Neural cell (in vitro differentiated cells): ENCODE data around the gene CHRNB4. TPM values are rescaled to one million over a fixed set of nuclear protein-coding genes. Genes with fewer than 3 reads are reported as not detected.

Experiments
- H2AFZ ChIP-seq: fragments of 200-600, 300-800 bp; sonication (generic), shearing (Covaris generic); 2 replicates; pipeline ENCODE4 v1.6.0; 2014; ENCODE audit warnings: low read depth, mild to moderate bottlenecking, antibody characterized with exemption, low read length, moderate library complexity
- H3F3A ChIP-seq: fragments of 200-600 bp; shearing (Covaris generic); 2 replicates; pipeline ENCODE4 v1.6.1; 2016; ENCODE audit warnings: mild to moderate bottlenecking, moderate library complexity, mixed read lengths, antibody characterized with exemption, low read length; ENCODE audit not compliant: insufficient read depth, poor library complexity, severe bottlenecking
- H3K27ac ChIP-seq: fragments of 200-600, 300-800 bp; sonication (generic), shearing (Covaris generic); 2 replicates; pipeline ENCODE4 v1.5.1; 2014; ENCODE audit warnings: mild to moderate bottlenecking, low read length, moderate library complexity
- H3K27me3 ChIP-seq: fragments of 300-800, 200-600 bp; sonication (generic), shearing (Covaris generic); 2 replicates; pipeline ENCODE4 v1.6.0; 2014; ENCODE audit warnings: mild to moderate bottlenecking, low read depth, low read length, moderate library complexity; ENCODE audit not compliant: insufficient read depth
- H3K36me3 ChIP-seq: fragments of 300-800, 200-600 bp; sonication (generic), shearing (Covaris generic); 2 replicates; pipeline ENCODE4 v1.5.1; 2014; ENCODE audit warnings: mild to moderate bottlenecking, antibody characterized with exemption, low read length, moderate library complexity; ENCODE audit not compliant: insufficient read depth
- H3K4me2 ChIP-seq: fragments of 300-800, 200-600 bp; sonication (generic), shearing (Covaris generic); 2 replicates; pipeline ENCODE4 v1.6.0; 2014; ENCODE audit warnings: mild to moderate bottlenecking, low read length
- H3K4me3 ChIP-seq: fragments of 300-800, 200-600 bp; sonication (generic), shearing (Covaris generic); 2 replicates; pipeline ENCODE4 v1.5.1; 2014; ENCODE audit warnings: mild to moderate bottlenecking, low read length, moderate library complexity
- H3K79me2 ChIP-seq: fragments of 200-600 bp; shearing (Covaris generic); replicated peaks from 2 replicates; pipeline ENCODE4 v1.6.0; 2014; ENCODE audit warnings: mild to moderate bottlenecking, low read length, moderate library complexity; ENCODE audit not compliant: insufficient read depth
- H3K9ac ChIP-seq: fragments of 300-800, 200-600 bp; sonication (generic), shearing (Covaris generic); 2 replicates; pipeline ENCODE4 v1.6.1; 2016; ENCODE audit warnings: mild to moderate bottlenecking, low read length, mixed read lengths
- H3K9me2 ChIP-seq: fragments of 200-600 bp; shearing (Covaris generic); 2 replicates; pipeline ENCODE4 v1.6.1; 2016; ENCODE audit warnings: mild to moderate bottlenecking, low read length, mixed read lengths; ENCODE audit not compliant: insufficient read depth
- H3K9me3 ChIP-seq: fragments of 200-600, 300-800 bp; sonication (generic), shearing (Covaris generic); 2 replicates; pipeline ENCODE4 v1.6.1; 2016; ENCODE audit warnings: mild to moderate bottlenecking, mixed run types, low read length, moderate library complexity, mixed read lengths
- H4K20me1 ChIP-seq: fragments of 200-600 bp; shearing (Covaris generic); 2 replicates; pipeline ENCODE4 v1.6.1; 2016; ENCODE audit warnings: mild to moderate bottlenecking, mixed run types; ENCODE audit not compliant: insufficient read depth
- EP300 ChIP-seq: fragments of 450-650 bp; conservative IDR thresholded peaks from 2 replicates; pipeline ENCODE4 v1.6.1; 2014; ENCODE audit warnings: antibody characterized with exemption, mild to moderate bottlenecking, moderate library complexity; ENCODE audit not compliant: poor library complexity, severe bottlenecking
- EZH2 ChIP-seq: fragments of 200-600, 300-800 bp; shearing (Covaris generic), sonication (generic); IDR thresholded peaks from 2 replicates; pipeline ENCODE4 v1.6.1; 2014; ENCODE audit warnings: antibody characterized with exemption, low read length, borderline replicate concordance, mild to moderate bottlenecking; ENCODE audit not compliant: insufficient read depth, poor library complexity, severe bottlenecking
- MXI1 ChIP-seq: fragments of 450-650 bp; conservative IDR thresholded peaks from 2 replicates; pipeline ENCODE4 v1.6.1; 2014; ENCODE audit warnings: antibody characterized with exemption, mild to moderate bottlenecking; ENCODE audit not compliant: poor library complexity, severe bottlenecking
- POLR2AphosphoS5 ChIP-seq: IDR thresholded peaks from 2 replicates; pipeline ENCODE4 v1.6.1; 2012
- RAD21 ChIP-seq: fragments of 450-650 bp; conservative IDR thresholded peaks from 2 replicates; pipeline ENCODE4 v1.6.1; 2014; ENCODE audit warnings: antibody characterized with exemption, mild to moderate bottlenecking, moderate library complexity
- REST ChIP-seq: IDR thresholded peaks from 2 replicates; pipeline ENCODE4 v1.6.1; 2012; ENCODE audit warnings: borderline replicate concordance
- SMC3 ChIP-seq: fragments of 450-650 bp; conservative IDR thresholded peaks from 2 replicates; pipeline ENCODE4 v1.6.1; 2014; ENCODE audit warnings: antibody characterized with exemption, mild to moderate bottlenecking, moderate library complexity; ENCODE audit not compliant: poor library complexity
- TAF1 ChIP-seq: IDR thresholded peaks from 2 replicates; pipeline ENCODE4 v1.6.1; 2012; ENCODE audit warnings: low read depth
- polyA plus RNA-seq: library from polyadenylated mRNA; depleted of rRNA; stranded (reverse); fragments of >200 nt; gene quantifications from 2 replicates; pipeline ENCODE4 v1.2.3, GENCODE V29; 2014
- TF ChIP-seq, protein P1 (sequence below): fragments of 450-650 bp; IDR thresholded peaks from 2 replicates; pipeline ENCODE4 v1.5.1; 2014; ENCODE audit warnings: antibody characterized with exemption, mild to moderate bottlenecking, moderate library complexity; ENCODE audit not compliant: poor library complexity, severe bottlenecking

Gene CHRNB4
- polyA plus RNA-seq, 1 donor from 2014 or later: not detected

DNA sequence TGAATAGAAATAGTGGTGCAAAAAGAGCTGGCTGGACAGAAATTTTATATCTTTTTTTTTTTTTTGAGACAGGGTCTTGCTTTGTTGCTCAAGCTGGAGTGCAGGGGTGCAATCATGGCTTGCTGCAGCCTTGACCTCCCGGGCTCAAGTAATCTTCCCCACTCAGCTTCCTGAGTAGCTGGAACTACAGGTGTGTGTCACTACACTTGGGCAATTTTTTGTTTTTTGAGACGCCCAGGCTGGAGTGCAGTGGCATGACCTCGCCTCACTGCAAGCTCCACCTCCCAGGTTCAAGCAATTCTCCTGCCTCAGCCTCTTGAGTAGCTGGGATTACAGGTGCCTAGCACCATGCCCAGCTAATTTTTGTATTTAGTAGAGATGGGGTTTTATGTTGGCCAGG is 42.7 kb downstream of the CHRNB4 start:
- no peak overlapping the region for H3K4me3 ChIP-seq
- no peaks in the 10 kb centered on the region for H3K36me3 ChIP-seq
- no peaks in the 10 kb centered on the region for H3K9me2 ChIP-seq
- H3K9me3 ChIP-seq: no peaks in the 10 kb centered on the region
- H3K4me2 ChIP-seq: no peak overlapping the region
- no peak overlapping the region for H2AFZ ChIP-seq
- no peak overlapping the region for H3K9ac ChIP-seq
- TF ChIP-seq, protein P1, sequence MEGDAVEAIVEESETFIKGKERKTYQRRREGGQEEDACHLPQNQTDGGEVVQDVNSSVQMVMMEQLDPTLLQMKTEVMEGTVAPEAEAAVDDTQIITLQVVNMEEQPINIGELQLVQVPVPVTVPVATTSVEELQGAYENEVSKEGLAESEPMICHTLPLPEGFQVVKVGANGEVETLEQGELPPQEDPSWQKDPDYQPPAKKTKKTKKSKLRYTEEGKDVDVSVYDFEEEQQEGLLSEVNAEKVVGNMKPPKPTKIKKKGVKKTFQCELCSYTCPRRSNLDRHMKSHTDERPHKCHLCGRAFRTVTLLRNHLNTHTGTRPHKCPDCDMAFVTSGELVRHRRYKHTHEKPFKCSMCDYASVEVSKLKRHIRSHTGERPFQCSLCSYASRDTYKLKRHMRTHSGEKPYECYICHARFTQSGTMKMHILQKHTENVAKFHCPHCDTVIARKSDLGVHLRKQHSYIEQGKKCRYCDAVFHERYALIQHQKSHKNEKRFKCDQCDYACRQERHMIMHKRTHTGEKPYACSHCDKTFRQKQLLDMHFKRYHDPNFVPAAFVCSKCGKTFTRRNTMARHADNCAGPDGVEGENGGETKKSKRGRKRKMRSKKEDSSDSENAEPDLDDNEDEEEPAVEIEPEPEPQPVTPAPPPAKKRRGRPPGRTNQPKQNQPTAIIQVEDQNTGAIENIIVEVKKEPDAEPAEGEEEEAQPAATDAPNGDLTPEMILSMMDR: no peak
- no peak for TF ChIP-seq RAD21
- TF ChIP-seq EP300: no peak
- no peak for TF ChIP-seq TAF1
- TF ChIP-seq EZH2: no peak
- TF ChIP-seq MXI1: no peak
- no peak for TF ChIP-seq POLR2AphosphoS5
- TF ChIP-seq REST: no peak
- TF ChIP-seq SMC3: no peak
- H3K79me2 ChIP-seq: no peaks in the 10 kb centered on the region
- H3K27ac ChIP-seq: no peak overlapping the region
- no peaks in the 10 kb centered on the region for H3F3A ChIP-seq
- no peaks in the 10 kb centered on the region for H4K20me1 ChIP-seq
- no peaks in the 10 kb centered on the region for H3K27me3 ChIP-seq

- no peaks in the 10 kb centered on the region for H4K20me1 ChIP-seq
- H3K36me3 ChIP-seq: no peaks in the 10 kb centered on the region
- no peak overlapping the region for H3K4me2 ChIP-seq
- H3K9me2 ChIP-seq: no peaks in the 10 kb centered on the region
- no peak overlapping the region for H3K4me3 ChIP-seq
- no peak for TF ChIP-seq EZH2
- TF ChIP-seq MXI1: no peak
- TF ChIP-seq RAD21: no peak
- TF ChIP-seq TAF1: no peak
- TF ChIP-seq POLR2AphosphoS5: no peak
- TF ChIP-seq, protein P1: no peak
- TF ChIP-seq EP300: no peak
- no peak for TF ChIP-seq REST
- no peak for TF ChIP-seq SMC3
- H3K9me3 ChIP-seq: no peaks in the 10 kb centered on the region
- H3K79me2 ChIP-seq: no peaks in the 10 kb centered on the region
- no peaks in the 10 kb centered on the region for H3F3A ChIP-seq
- H2AFZ ChIP-seq: no peak overlapping the region
- no peak overlapping the region for H3K9ac ChIP-seq
- H3K27me3 ChIP-seq: no peaks in the 10 kb centered on the region
- H3K27ac ChIP-seq: no peak overlapping the region
These were observed 43.4 kb downstream of the CHRNB4 start for GRCh38 chr15:78597583-78597982.
